ENCODE data around the gene MCM3.
A peak's percentile ranks its signal among the peaks of the same experiment; 100 is the strongest.

MCM3 gene

GRCh38 chr6:52284460-52285176 lies at the start of gene MCM3:
Gene MCM3 (minus strand): TSS chr6:52284742. CDS start chr6:52284674, 68 bp downstream.
- H3K27me3 ChIP-seq (ENCODE audit: control insufficient read depth in 5 of 5, insufficient read depth in 4 of 5, low read length in 5 of 5) = no peaks in the 10 kb centered on the region
- H3K9ac ChIP-seq (ENCODE audit: low read length in 5 of 5) = peak within 1 kb of the TSS in 4 of 5 donors; percentile 77 to 88 (median 83)
- H3K9me3 ChIP-seq (ENCODE audit: control insufficient read depth in 5 of 5, low read length in 5 of 5) = no peaks in the 10 kb centered on the region
- peak within 1 kb of the TSS; percentile 44 for H3K27ac ChIP-seq (ENCODE audit: low read depth, low read length)
- peaks cover 21 to 30% (median 28%) of the 10 kb centered on the region in 5 donors for H3K36me3 ChIP-seq (ENCODE audit: control insufficient read depth in 5 of 5, insufficient read depth in 5 of 5, low read length in 5 of 5)
- H3K4me1 ChIP-seq (ENCODE audit: control insufficient read depth in 5 of 5, insufficient read depth in 5 of 5, low read length in 5 of 5) = peaks cover 5 to 21% (median 19%) of the 10 kb centered on the region in 5 donors
- peak within 1 kb of the TSS; percentile 81 to 93 (median 88) for H3K4me3 ChIP-seq (ENCODE audit: low read depth in 1 of 5, low read length in 5 of 5)

GRCh38 chr6:52333840-52334200 lies 49.3 kb upstream of the MCM3 start:
- Histone ChIP-seq H3K27me3 (ENCODE audit: control insufficient read depth in 5 of 5, insufficient read depth in 4 of 5, low read length in 5 of 5) (no peaks in the 10 kb centered on the region), H3K9ac (ENCODE audit: low read length in 5 of 5) (no peak overlapping the region), H3K27ac (ENCODE audit: low read depth, low read length) (no peak overlapping the region), H3K36me3 (ENCODE audit: control insufficient read depth in 5 of 5, insufficient read depth in 5 of 5, low read length in 5 of 5) (no peaks in the 10 kb centered on the region), H3K4me1 (ENCODE audit: control insufficient read depth in 5 of 5, insufficient read depth in 5 of 5, low read length in 5 of 5) (no peaks in the 10 kb centered on the region), H3K4me3 (ENCODE audit: low read depth in 1 of 5, low read length in 5 of 5) (no peak overlapping the region), H3K9me3 (ENCODE audit: control insufficient read depth in 5 of 5, low read length in 5 of 5) (no peaks in the 10 kb centered on the region)

GRCh38 chr6:52331793-52332457 lies 47.4 kb upstream of the MCM3 start:
- Histone ChIP-seq H3K36me3 (ENCODE audit: control insufficient read depth in 5 of 5, insufficient read depth in 5 of 5, low read length in 5 of 5) (no peaks in the 10 kb centered on the region), H3K9me3 (ENCODE audit: control insufficient read depth in 5 of 5, low read length in 5 of 5) (no peaks in the 10 kb centered on the region), H3K27ac (ENCODE audit: low read depth, low read length) (no peak overlapping the region), H3K27me3 (ENCODE audit: control insufficient read depth in 5 of 5, insufficient read depth in 4 of 5, low read length in 5 of 5) (no peaks in the 10 kb centered on the region), H3K9ac (ENCODE audit: low read length in 5 of 5) (no peak overlapping the region), H3K4me3 (ENCODE audit: low read depth in 1 of 5, low read length in 5 of 5) (no peak overlapping the region), H3K4me1 (ENCODE audit: control insufficient read depth in 5 of 5, insufficient read depth in 5 of 5, low read length in 5 of 5) (no peaks in the 10 kb centered on the region)

- Histone ChIP-seq H3K9ac (ENCODE audit: low read length in 5 of 5) (no peak overlapping the region), H3K4me3 (ENCODE audit: low read depth in 1 of 5, low read length in 5 of 5) (no peak overlapping the region), H3K9me3 (ENCODE audit: control insufficient read depth in 5 of 5, low read length in 5 of 5) (no peaks in the 10 kb centered on the region), H3K27ac (ENCODE audit: low read depth, low read length) (no peak overlapping the region), H3K27me3 (ENCODE audit: control insufficient read depth in 5 of 5, insufficient read depth in 4 of 5, low read length in 5 of 5) (no peaks in the 10 kb centered on the region), H3K4me1 (ENCODE audit: control insufficient read depth in 5 of 5, insufficient read depth in 5 of 5, low read length in 5 of 5) (no peaks in the 10 kb centered on the region), H3K36me3 (ENCODE audit: control insufficient read depth in 5 of 5, insufficient read depth in 5 of 5, low read length in 5 of 5) (no peaks in the 10 kb centered on the region)
Measured at GRCh38 chr6:52330470-52330869, 45.9 kb upstream of the MCM3 start.

- H3K27ac ChIP-seq (ENCODE audit: low read depth, low read length) = no peak overlapping the region
- no peaks in the 10 kb centered on the region for H3K9me3 ChIP-seq (ENCODE audit: control insufficient read depth in 5 of 5, low read length in 5 of 5)
- H3K4me1 ChIP-seq (ENCODE audit: control insufficient read depth in 5 of 5, insufficient read depth in 5 of 5, low read length in 5 of 5) = no peaks in the 10 kb centered on the region
- no peaks in the 10 kb centered on the region for H3K27me3 ChIP-seq (ENCODE audit: control insufficient read depth in 5 of 5, insufficient read depth in 4 of 5, low read length in 5 of 5)
- H3K4me3 ChIP-seq (ENCODE audit: low read depth in 1 of 5, low read length in 5 of 5) = no peak overlapping the region
- no peak overlapping the region for H3K9ac ChIP-seq (ENCODE audit: low read length in 5 of 5)
- H3K36me3 ChIP-seq (ENCODE audit: control insufficient read depth in 5 of 5, insufficient read depth in 5 of 5, low read length in 5 of 5) = no peaks in the 10 kb centered on the region
Measured at GRCh38 chr6:52328729-52329128, 44.2 kb upstream of the MCM3 start.

GRCh38 chr6:52328303-52328662 lies 43.7 kb upstream of the MCM3 start:
- no peak overlapping the region for H3K27ac ChIP-seq (ENCODE audit: low read depth, low read length)
- H3K4me1 ChIP-seq (ENCODE audit: control insufficient read depth in 5 of 5, insufficient read depth in 5 of 5, low read length in 5 of 5) = no peaks in the 10 kb centered on the region
- no peaks in the 10 kb centered on the region for H3K36me3 ChIP-seq (ENCODE audit: control insufficient read depth in 5 of 5, insufficient read depth in 5 of 5, low read length in 5 of 5)
- H3K9ac ChIP-seq (ENCODE audit: low read length in 5 of 5) = no peak overlapping the region
- H3K9me3 ChIP-seq (ENCODE audit: control insufficient read depth in 5 of 5, low read length in 5 of 5) = no peaks in the 10 kb centered on the region
- no peaks in the 10 kb centered on the region for H3K27me3 ChIP-seq (ENCODE audit: control insufficient read depth in 5 of 5, insufficient read depth in 4 of 5, low read length in 5 of 5)
- H3K4me3 ChIP-seq (ENCODE audit: low read depth in 1 of 5, low read length in 5 of 5) = no peak overlapping the region

- Histone ChIP-seq H3K4me3 (ENCODE audit: low read depth in 1 of 5, low read length in 5 of 5) (no peak overlapping the region), H3K27me3 (ENCODE audit: control insufficient read depth in 5 of 5, insufficient read depth in 4 of 5, low read length in 5 of 5) (no peaks in the 10 kb centered on the region), H3K4me1 (ENCODE audit: control insufficient read depth in 5 of 5, insufficient read depth in 5 of 5, low read length in 5 of 5) (no peaks in the 10 kb centered on the region), H3K9me3 (ENCODE audit: control insufficient read depth in 5 of 5, low read length in 5 of 5) (no peaks in the 10 kb centered on the region), H3K9ac (ENCODE audit: low read length in 5 of 5) (no peak overlapping the region), H3K27ac (ENCODE audit: low read depth, low read length) (no peak overlapping the region), H3K36me3 (ENCODE audit: control insufficient read depth in 5 of 5, insufficient read depth in 5 of 5, low read length in 5 of 5) (no peaks in the 10 kb centered on the region)
Measured at GRCh38 chr6:52326540-52327364, 42.2 kb upstream of the MCM3 start.

- H3K36me3 ChIP-seq (ENCODE audit: control insufficient read depth in 5 of 5, insufficient read depth in 5 of 5, low read length in 5 of 5) = no peaks in the 10 kb centered on the region
- H3K27ac ChIP-seq (ENCODE audit: low read depth, low read length) = no peak overlapping the region
- H3K9me3 ChIP-seq (ENCODE audit: control insufficient read depth in 5 of 5, low read length in 5 of 5) = no peaks in the 10 kb centered on the region
- H3K4me1 ChIP-seq (ENCODE audit: control insufficient read depth in 5 of 5, insufficient read depth in 5 of 5, low read length in 5 of 5) = no peaks in the 10 kb centered on the region
- H3K27me3 ChIP-seq (ENCODE audit: control insufficient read depth in 5 of 5, insufficient read depth in 4 of 5, low read length in 5 of 5) = no peaks in the 10 kb centered on the region
- H3K4me3 ChIP-seq (ENCODE audit: low read depth in 1 of 5, low read length in 5 of 5) = no peak overlapping the region
- H3K9ac ChIP-seq (ENCODE audit: low read length in 5 of 5) = no peak overlapping the region
Measured at GRCh38 chr6:52325695-52326471, 41.3 kb upstream of the MCM3 start.

GRCh38 chr6:52324189-52324588 lies 39.6 kb upstream of the MCM3 start:
- Histone ChIP-seq H3K9ac (ENCODE audit: low read length in 5 of 5) (no peak overlapping the region), H3K4me1 (ENCODE audit: control insufficient read depth in 5 of 5, insufficient read depth in 5 of 5, low read length in 5 of 5) (peaks cover 0 to under 1% (median 0%) of the 10 kb centered on the region in 5 donors), H3K9me3 (ENCODE audit: control insufficient read depth in 5 of 5, low read length in 5 of 5) (no peaks in the 10 kb centered on the region), H3K27me3 (ENCODE audit: control insufficient read depth in 5 of 5, insufficient read depth in 4 of 5, low read length in 5 of 5) (no peaks in the 10 kb centered on the region), H3K4me3 (ENCODE audit: low read depth in 1 of 5, low read length in 5 of 5) (no peak overlapping the region), H3K27ac (ENCODE audit: low read depth, low read length) (no peak overlapping the region), H3K36me3 (ENCODE audit: control insufficient read depth in 5 of 5, insufficient read depth in 5 of 5, low read length in 5 of 5) (no peaks in the 10 kb centered on the region)
